Femur (tissue), 1 donor: ENCODE data around the gene TBC1D14.
"Not testable (repeated sequence)": the region's sequence is repeated elsewhere in the genome, so short reads cannot be mapped to it uniquely, and the experiment has no call there.

ENCODE experiments used
- DNase-seq: peaks from one replicate; pipeline ENCODE4 v3.0.0-alpha.2; 2017

TBC1D14 gene

DNA sequence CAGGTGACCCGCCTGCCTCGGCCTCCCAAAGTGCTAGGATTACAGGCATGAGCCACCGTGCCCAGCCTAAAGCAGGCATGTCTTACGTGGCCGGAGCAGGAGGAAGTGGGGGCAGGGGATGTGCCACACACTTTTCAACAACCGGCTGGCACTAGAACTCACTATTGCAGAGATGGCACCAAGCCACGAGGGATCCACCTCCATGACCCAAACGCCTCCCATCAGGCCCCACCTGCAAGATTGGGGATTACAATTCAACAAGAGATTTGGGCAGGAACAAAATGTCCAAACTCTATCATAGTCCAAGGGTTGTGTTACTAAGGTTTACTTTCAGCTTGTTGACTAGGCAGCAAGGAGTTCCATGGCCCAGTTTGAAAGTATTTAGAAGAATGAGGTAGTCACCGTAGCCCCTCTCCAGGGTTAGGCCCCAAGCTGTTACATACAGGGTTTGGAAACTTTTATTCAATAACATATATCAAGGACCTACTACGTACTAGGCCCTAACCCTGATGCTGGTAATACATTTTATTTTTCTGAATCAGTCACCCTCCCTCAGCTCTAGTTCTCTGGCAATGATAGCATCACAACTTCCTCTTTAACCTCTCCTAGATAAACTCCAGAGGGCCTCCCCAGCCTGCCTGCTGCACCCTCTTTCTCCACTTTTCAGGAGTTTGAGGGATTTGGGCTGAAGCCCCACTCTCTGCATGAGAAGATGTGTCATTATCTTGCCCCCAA, 18.0 kb upstream of the TBC1D14 start:
- no peak for DNase-seq

DNA sequence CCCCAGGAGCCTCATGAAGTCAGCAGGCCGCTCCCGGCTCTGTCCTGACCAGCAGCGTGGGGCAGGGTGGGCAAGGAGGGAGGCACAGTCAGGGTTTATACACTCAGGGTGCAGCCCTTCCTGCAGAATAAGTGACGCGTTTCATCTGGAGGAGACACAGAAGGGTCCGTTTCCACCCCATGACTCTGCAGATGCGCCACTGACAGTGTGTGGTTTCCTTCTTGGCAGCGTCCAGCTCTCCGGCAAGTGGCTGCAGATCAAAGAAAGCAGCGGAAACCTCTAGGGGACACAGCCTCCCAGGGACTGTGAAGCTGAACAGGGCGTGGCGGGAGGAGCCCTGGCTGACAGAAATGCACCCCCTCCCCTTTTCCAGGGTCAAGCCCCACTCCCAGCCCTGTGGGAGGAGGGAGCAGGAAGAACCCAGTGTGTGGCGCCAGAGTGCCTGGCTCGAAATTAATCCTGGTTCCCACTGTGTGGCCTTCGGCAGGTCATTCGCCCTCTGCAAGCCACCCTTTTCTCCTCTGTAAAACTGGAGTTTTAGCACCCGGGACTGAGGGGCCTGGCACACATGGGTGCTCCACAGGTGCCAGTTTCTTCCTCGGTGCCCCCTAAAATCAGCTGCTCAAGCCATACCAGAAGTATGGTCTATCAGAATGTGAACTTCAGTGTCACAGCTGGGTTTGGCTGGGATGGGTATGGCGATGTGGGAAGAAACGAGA, 17.3 kb upstream of the TBC1D14 start:
- peak; percentile 62 for DNase-seq

DNA sequence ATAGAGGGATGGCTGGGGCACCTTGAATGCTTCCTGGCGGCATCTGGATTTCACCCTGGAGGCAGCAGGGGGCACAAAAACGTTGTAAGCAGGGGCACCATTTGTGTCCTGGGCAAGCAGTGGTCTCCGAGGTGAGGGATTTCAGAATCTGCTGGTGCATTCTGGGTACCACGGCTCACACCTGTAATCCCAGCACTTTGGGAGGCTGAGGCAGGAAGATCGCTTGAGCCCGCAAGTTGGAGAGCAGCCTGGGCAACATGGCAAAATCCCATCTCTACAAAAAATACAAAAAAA, 16.8 kb upstream of the TBC1D14 start:
- DNase-seq, result no peak

DNA sequence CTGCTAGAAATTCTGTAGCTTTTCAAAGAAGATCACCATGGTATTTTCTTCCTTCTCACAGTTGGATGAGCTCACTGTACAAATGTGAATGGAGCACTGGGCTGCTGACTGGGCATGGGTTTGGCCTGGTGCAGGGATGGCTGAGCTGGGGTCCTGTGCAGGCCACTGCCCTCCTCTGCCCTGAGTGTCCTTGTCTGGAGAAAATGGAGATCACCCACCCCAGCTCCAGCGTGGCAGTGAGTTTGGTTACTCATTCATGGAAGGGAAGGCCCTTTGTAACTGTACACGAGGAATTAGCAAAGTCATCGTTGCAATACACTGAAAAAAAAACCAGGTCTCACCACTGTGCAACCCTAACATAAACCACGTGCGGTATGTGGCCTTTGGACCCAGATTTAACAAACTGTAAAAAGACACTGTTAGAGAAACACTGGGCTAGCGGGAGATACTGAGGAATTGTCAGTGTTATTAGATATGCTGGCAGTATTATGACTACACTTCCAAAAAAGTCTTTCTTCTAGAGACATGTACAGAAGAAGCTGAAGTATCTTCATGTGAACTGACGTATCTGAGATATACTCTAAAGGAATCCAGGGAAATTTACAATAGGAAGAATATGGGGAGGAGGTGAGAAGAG, 16.1 kb upstream of the TBC1D14 start:
- DNase-seq, result no peak

DNA sequence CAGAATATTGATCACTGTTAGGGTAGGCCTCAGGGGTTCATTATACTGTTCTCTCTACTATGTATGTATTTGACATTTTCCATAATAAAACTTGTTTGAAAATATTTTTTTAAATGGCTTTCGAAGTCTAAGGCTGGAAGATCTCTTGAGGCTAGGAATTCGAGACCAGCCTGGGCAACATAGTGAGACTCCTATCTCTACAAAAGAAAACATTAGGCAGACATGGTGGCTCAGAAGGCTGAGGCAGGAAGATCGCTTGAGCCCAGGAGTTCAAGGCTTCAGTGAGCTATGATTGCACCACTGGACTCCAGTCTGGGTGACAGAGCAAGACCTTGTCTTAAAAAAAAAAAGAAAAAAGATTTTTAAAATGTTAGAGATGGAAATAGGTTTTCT, 15.5 kb upstream of the TBC1D14 start:
- DNase-seq, result no peak

DNA sequence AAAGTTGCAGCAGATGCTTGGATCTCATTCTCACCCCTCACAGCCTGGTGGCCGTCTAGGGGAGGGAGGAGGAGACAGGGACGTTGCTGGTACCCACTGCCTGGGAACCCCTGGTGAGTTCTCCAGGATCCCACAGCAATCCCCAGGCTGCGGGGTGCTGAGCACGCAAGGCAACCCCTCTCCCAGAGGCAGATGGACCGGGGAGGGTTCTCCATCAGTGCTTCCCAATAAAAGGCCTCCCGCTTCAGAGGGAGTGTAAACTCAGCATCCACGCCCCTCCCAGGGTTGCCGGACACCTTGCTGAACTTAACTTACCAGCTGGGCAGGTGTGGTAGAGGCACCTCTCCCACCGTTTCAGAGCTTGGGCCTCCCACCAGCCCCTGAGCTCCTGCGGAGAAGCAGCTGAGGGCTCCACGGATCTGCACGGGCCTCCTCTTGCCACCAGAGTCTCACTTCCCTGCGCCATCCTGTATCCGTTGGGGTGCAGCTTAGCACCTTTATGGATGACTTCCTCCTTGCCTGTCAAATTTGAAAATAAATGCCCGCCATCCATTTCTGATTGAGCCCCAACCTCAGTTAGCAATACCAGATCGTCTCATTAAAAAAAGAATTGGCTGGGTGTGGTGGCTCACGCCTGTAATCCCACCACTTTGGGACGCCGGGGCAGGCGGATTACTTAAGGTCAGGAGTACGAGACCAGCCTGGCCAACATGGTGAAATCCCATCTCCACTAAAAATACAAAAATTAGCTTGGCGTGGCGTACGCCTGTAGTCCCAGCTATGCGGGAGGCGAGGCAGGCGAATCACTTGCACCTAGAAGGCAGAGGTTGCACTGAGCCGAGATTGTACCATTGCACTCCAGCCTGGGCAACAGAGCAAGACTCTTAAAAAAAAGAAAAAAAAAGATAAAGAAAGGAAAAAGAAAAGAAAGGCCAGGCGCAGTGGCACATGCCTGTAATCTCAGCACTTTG, 14.8 kb upstream of the TBC1D14 start:
- DNase-seq, result no peak

DNA sequence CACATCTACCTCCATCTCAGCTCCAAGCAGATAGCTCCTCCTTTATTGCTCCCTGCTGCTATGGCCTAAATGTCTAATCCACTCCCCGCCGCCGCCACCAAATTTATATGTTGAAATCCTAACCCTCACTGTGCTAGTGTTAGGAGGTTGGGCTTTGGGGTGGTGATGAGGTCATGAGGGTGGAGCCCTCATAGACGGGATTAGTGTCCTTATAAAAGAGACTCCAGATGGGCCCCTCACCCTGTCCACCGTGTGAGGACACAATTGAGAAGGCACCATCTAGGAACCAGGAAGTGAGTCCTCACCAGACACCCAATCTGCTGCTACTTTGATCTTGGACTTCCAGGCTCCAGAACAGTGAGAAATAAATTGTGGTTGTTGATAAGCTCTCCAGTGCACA, 13.6 kb upstream of the TBC1D14 start:
- no peak for DNase-seq

DNA sequence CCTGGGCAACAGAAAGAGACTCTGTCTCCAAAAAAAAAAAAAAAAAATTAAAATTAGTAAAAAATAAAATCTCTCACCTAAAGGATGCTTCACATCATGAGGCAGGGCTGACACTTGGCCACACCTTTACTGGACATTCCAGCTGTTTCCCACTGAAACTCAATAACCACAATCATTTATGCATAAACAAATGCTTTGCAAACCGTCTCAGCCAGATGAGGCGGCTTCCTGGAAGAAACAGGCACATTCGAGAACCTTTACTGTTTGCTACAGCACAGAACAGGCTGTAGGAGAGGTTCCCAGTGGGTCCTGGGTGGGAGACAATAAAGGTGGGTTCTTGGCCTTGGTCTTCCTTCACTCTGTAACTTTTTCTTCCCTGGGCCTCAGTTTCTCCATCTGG, 10.9 kb upstream of the TBC1D14 start:
- DNase-seq, result no peak

DNA sequence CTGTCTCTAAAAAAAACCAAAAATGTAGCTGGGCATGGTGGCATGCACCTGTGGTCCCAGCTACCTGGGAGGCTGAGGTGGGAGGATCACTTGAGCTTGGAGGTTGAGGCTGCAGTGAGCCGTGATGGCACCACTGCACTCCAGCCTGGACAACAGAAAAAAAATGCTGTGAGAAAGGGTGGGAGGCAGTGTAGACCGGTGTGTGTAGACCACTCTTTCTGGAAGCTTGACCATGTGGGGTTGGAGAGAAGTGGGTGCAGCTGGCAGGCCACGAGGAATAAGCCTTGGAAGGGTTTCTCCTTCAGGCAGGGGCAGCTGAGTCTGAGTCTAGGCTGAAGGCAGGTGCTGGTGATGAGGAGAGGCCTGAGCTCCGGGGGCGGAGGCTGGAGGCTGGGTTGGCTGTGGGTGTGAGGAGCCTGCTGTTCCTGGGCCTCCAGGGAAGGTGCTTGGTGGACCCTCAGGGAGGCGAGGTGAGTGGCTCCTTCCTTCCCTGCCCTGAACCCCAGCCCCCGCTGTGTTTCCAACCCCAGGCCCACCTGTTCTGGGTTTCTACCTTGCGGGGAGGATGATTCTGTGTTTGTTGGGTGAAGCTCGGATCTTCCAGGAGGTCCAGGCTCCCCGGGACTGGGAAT, 9.3 kb upstream of the TBC1D14 start:
- DNase-seq, result no peak

DNA sequence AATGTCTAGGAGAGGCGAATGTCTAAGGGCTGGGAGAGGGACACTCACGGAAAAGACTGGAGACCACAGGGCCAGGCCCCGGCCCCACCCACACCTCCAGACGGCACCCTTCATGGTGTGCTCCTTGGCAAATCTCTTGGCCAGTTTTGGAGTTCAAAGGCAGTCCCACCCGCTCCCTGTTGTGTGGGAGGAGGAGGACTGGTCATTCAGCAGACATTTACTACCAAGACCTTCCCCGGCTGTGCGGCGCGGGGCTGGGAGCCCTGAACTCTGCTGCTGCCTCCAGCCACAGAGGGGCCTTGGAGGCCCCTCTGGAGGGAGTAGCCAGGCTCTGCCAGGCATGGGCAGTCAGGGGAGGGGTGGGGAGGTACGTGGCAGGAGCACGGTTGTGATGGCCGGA, 8.7 kb upstream of the TBC1D14 start:
- no peak for DNase-seq

GRCh38 chr4:6901669-6902317, 7.8 kb upstream of the TBC1D14 start:
- DNase-seq, result no peak

DNA sequence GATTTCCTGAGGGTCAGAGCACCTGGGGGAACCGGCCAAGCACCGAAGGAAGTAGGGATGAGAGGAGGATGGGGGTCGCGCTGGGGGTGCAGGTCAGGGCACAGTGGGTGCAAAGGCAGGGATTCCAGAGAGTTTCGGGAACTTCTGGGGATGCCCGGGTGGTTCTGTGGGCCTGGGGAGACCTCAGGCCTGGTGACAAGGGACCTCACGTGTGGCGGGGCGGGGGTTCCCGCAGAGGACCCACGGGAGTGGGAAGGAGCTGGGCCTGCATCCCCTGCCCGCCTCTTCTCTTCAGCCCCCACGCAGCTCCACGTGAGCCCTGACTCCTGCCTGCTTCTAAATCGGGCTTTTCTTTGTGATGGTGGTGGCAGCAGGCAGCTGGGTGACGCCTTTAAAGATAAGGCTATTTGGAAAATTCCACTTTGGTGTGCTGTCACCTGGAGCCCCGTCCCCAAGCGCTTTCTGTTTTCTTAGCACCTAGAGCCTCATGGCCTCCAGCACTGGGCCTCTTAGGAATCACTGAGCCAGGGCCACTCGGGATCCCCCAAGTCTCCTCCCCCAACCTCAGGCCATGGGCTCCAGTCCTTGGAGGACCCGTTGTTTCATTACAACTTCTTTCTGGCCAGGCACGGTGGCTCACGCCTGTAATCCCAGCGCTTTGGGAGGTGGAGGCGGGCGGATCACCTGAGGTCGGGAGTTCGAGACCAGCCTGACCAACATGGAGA, 7.1 kb upstream of the TBC1D14 start:
- DNase-seq, result no peak

DNA sequence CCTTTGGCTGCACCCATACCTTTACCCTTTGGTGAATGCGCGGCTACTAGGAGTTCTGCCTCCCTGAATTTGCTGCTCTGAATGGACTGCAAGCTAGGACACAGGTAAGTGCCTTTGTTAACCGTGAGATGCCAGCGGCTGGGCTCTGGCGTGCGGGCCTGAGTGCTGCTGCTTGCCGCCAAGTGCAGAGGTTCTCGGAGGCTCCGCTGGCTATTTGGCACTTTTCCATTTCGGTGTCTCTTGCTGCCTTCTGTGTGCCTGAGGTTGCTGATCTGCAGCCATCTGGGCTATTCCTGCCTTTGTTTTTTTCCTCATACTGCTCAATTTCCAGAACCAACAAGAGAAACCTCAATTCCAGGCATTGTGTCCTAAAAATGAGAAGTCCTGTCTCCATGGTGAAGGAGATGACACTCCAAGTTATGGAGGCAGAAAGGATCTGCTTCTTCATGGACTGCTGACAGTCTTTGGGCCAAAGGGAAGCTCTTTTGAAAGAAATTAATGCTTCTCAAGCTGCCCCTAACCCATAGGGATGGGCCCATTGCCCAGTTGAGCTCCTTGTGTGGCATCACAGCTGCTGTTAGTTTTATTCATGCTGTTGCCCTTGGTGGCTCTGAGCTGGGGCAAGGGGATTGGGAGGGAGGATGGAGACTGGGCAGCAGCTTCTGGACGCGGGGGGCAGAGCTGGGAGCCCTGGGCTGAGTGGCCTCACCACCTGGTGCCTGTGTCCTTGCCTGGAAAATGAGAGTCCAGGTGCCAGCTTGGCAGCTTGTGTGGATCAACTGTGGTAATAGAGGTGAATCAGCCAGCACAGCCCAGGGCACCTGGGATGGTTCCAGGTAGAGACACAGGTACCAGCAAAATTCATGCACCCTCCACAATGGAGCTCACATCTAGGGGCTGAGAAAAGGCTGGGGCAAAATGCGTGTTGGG, 3.8 kb upstream of the TBC1D14 start:
- no peak for DNase-seq

DNA sequence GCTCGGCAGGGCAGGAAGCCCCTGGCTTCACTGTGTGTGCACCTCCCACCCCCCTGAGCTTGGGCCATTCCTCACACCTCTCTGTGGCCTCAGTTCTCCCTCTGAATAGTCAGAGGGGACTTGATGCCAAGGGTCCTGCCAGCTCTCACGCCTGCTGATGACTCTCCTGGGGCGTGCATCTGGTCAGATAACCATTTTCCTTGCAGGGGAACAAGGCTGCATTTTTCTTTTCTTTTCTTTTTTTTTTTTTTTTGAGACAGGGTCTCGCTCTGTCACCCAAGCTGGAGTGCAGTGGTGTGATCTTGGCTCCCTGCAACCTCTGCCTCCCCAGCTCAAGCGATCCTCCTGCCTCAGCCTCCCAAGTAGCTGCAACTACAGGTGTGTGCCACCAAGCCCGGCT, 3.1 kb upstream of the TBC1D14 start:
- DNase-seq, result not testable (repeated sequence)

GRCh38 chr4:6907658-6908191, 1.9 kb upstream of the TBC1D14 start:
- no peak for DNase-seq

GRCh38 chr4:6908432-6909112, 1.1 kb upstream of the TBC1D14 start:
- no peak for DNase-seq

DNA sequence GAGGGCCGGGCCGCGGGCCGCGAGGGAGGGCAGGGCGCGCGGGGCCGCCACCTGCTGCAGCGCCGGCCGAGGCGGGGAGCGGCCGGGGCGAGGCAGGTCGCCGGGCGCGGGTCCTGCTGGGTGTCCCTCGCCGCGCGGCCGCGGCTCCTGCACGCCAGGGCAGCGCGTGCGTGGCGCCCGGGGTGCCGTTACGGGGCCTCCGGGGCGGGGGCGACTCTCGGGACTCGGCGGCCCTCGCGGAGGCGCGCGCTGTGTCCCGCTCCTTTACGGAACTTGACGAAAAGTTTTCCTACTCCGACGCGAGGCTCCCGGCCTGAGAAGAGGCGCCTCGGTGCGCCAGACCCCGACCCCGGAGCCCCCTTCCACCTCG, 329 bp downstream of the TBC1D14 start:
- DNase-seq, result no peak

DNA sequence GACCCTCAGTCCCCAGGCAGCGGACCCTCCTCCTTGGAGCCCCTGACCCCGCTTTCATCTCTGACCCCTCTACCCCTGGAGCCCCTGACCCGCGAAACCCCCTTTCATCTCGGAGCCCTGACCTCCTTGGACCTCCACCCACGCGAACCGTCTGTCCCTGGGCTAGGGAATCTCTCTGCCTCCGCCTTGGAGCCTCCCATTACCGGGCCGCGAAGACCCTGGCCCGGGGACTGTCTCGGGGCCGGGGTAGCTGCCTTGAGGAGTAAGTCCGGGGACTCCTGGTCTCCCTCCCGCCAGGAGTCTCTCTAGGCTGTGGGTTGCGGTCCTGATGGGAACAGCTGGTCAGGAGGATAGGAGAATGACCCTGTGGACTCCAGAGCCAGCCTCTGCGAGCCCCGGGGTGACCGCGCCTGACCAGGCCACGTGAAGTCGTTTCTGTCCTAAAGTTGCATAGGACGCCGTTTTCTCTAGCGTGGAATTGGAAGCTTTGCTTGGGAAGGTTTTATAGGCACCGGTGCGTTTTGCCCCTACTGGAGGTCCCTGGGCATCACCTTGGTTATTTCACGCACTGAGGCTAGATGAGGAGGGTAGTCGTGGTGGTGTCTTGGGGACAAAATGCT, 824 bp downstream of the TBC1D14 start:
- no peak for DNase-seq
